RPMI8226 (cell line): ENCODE measurements around the gene TDP1.
A peak's percentile ranks its signal among the peaks of the same experiment; 100 is the strongest.

Source experiments
- DNase-seq: peaks from one replicate; pipeline ENCODE4 v3.0.0-alpha.2; 2015

The TDP1 gene

GRCh38 chr14:89947344-89947743 is 8.4 kb upstream of the TDP1 start:
- no peak for DNase-seq

GRCh38 chr14:89952576-89952975 is 3.2 kb upstream of the TDP1 start:
- DNase-seq = no peak

GRCh38 chr14:89953602-89954001 is 2.1 kb upstream of the TDP1 start:
- no peak for DNase-seq

GRCh38 chr14:89954070-89955021 is 1.4 kb upstream of the TDP1 start, which contains the start of gene EFCAB11:
Gene EFCAB11, minus strand, starts transcription at chr14:89954730. Its CDS starts 70 bp downstream, at chr14:89954660.
- peak; percentile 96 for DNase-seq

- DNase-seq = no peak
These were observed 544 bp upstream of the TDP1 start for GRCh38 chr14:89955022-89955744.

GRCh38 chr14:89956661-89957009 is 908 bp downstream of the TDP1 start:
- no peak for DNase-seq

GRCh38 chr14:89957376-89957775 is 1.6 kb downstream of the TDP1 start:
- no peak for DNase-seq

- no peak for DNase-seq
These were observed 2.1 kb downstream of the TDP1 start for GRCh38 chr14:89957791-89958190.

GRCh38 chr14:89958966-89959365 is 3.2 kb downstream of the TDP1 start:
- no peak for DNase-seq

- no peak for DNase-seq
These were observed 4.2 kb downstream of the TDP1 start for GRCh38 chr14:89959853-89960445.

GRCh38 chr14:89960914-89961313 is 5.2 kb downstream of the TDP1 start:
- no peak for DNase-seq

- DNase-seq = no peak
These were observed 7.7 kb downstream of the TDP1 start for GRCh38 chr14:89963288-89963978.

- DNase-seq = no peak
These were observed 10.1 kb downstream of the TDP1 start for GRCh38 chr14:89965839-89966238.

GRCh38 chr14:89973234-89973823 is 17.6 kb downstream of the TDP1 start:
- peak; percentile 44 for DNase-seq

- DNase-seq = no peak
These were observed 21.9 kb downstream of the TDP1 start for GRCh38 chr14:89977668-89978067.

GRCh38 chr14:89978656-89979055 is 22.9 kb downstream of the TDP1 start:
- no peak for DNase-seq

- DNase-seq = no peak
These were observed 27.6 kb downstream of the TDP1 start for GRCh38 chr14:89983375-89983774.

- no peak for DNase-seq
These were observed 30.9 kb downstream of the TDP1 start for GRCh38 chr14:89986462-89987160.

GRCh38 chr14:89987161-89987475 is 31.4 kb downstream of the TDP1 start:
- no peak for DNase-seq

GRCh38 chr14:89988787-89989186 is 33.1 kb downstream of the TDP1 start:
- no peak for DNase-seq

- no peak for DNase-seq
These were observed 34.5 kb downstream of the TDP1 start for GRCh38 chr14:89990218-89990617.

- DNase-seq = no peak
These were observed 35.0 kb downstream of the TDP1 start for GRCh38 chr14:89990623-89991275.
